HUES48 (cell line): Measurements from ENCODE around the gene ID2.

Source experiments
- H3K27ac ChIP-seq: one replicate; pipeline ENCODE4 v1.7.0; 2013; ENCODE audit warnings: low read depth, low read length, inconsistent platforms
- H3K27me3 ChIP-seq: 2 replicates; pipeline ENCODE4 v1.6.1; 2013; ENCODE audit warnings: mild to moderate bottlenecking, low read length; ENCODE audit not compliant: control insufficient read depth, insufficient read depth
- H3K36me3 ChIP-seq: 2 replicates; pipeline ENCODE4 v1.6.1; 2013; ENCODE audit warnings: low read length; ENCODE audit not compliant: control insufficient read depth, insufficient read depth
- H3K4me1 ChIP-seq: 2 replicates; pipeline ENCODE4 v1.6.1; 2013; ENCODE audit warnings: mild to moderate bottlenecking, low read length; ENCODE audit not compliant: control insufficient read depth, insufficient read depth
- H3K4me3 ChIP-seq: 2 replicates; pipeline ENCODE4 v1.5.1; 2013; ENCODE audit warnings: mild to moderate bottlenecking, low read depth, low read length
- H3K9ac ChIP-seq: 2 replicates; pipeline ENCODE4 v1.6.1; 2013; ENCODE audit warnings: mild to moderate bottlenecking, low read depth, low read length, moderate library complexity
- H3K9me3 ChIP-seq: 2 replicates; pipeline ENCODE4 v1.6.1; 2013; ENCODE audit warnings: low read length; ENCODE audit not compliant: control insufficient read depth, insufficient read depth

ID2 gene

DNA sequence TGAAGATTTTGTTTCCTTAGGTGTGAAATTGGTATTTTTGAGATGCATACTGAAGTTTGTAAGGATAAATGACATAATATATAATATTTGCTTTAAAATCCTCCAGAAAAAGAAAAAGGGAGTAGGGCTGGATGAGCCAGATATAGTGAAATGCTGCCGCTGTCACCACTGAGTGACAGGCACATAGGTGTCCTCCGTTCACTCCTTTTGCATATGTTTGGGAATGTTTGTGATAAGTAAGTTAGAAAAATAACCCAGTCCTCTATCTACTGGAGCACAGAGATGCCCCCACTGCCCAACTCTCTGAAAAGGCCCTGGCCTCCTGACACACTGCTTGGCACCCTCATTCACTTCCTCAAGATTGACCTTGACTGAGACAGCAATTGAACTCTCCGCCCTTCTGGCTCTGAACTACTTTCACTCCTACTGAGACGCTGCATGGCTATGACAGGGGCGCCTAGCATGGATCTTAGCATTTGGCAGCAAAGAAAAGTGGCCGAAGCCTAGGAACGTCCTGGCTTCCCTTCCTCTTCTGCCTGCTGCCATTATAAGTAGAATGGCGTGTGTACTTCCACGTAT lies 10.1 kb downstream of the ID2 start:
- Histone ChIP-seq H3K27me3 (0 out of 2 replicates have a peak, but pooled peaks cover 4% of the 10 kb centered on the region), H3K36me3 (no peaks in the 10 kb centered on the region), H3K4me3 (no peak overlapping the region), H3K9me3 (no peaks in the 10 kb centered on the region), H3K4me1 (peaks cover 3% of the 10 kb centered on the region; the same call in 1 of the 2 replicates), H3K27ac (no peak overlapping the region), H3K9ac (no peak overlapping the region)

GRCh38 chr2:8692783-8693156 lies 10.9 kb downstream of the ID2 start:
- H3K27ac ChIP-seq, result no peak overlapping the region
- H3K9ac ChIP-seq, result no peak overlapping the region
- H3K27me3 ChIP-seq, result 0 out of 2 replicates have a peak, but pooled peaks cover 4% of the 10 kb centered on the region
- H3K4me1 ChIP-seq, result peaks cover 3% of the 10 kb centered on the region; the same call in 1 of the 2 replicates
- H3K36me3 ChIP-seq, result no peaks in the 10 kb centered on the region
- no peaks in the 10 kb centered on the region for H3K9me3 ChIP-seq
- no peak overlapping the region; the same call in 1 of the 2 replicates for H3K4me3 ChIP-seq

- Histone ChIP-seq H3K9ac (no peak overlapping the region), H3K27ac (no peak overlapping the region), H3K4me1 (peaks cover 3% of the 10 kb centered on the region; the same call in 1 of the 2 replicates), H3K36me3 (no peaks in the 10 kb centered on the region), H3K4me3 (peak overlapping the region; percentile 55; the same call in 1 of the 2 replicates), H3K27me3 (0 out of 2 replicates have a peak, but pooled peaks cover 4% of the 10 kb centered on the region), H3K9me3 (no peaks in the 10 kb centered on the region)
Observed at GRCh38 chr2:8693157-8693821, 11.4 kb downstream of the ID2 start.

DNA sequence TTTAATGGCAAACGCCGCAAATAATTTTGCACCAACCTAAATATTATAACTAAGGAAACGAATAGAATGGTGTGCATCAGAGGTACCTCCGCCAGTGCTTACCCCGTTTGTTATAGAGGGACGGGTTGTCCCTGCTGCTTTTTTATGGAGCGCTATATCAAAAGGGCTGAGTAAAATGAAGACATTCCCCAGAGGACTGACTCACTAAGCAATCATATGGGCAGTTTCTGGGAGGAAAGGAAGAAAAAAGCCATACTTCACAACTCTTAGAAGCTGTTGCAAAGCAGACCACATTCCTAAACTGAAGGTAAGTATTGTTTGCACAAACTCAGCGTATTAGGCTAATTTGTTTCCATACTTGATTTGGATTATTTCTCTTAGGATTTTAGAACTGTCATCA lies 12.9 kb downstream of the ID2 start:
- 0 out of 2 replicates have a peak, but pooled peaks cover 4% of the 10 kb centered on the region for H3K27me3 ChIP-seq
- no peaks in the 10 kb centered on the region for H3K36me3 ChIP-seq
- H3K9ac ChIP-seq, result no peak overlapping the region
- no peaks in the 10 kb centered on the region for H3K9me3 ChIP-seq
- H3K4me3 ChIP-seq, result no peak overlapping the region
- no peak overlapping the region for H3K27ac ChIP-seq
- peaks cover 3% of the 10 kb centered on the region; the same call in 1 of the 2 replicates for H3K4me1 ChIP-seq

DNA sequence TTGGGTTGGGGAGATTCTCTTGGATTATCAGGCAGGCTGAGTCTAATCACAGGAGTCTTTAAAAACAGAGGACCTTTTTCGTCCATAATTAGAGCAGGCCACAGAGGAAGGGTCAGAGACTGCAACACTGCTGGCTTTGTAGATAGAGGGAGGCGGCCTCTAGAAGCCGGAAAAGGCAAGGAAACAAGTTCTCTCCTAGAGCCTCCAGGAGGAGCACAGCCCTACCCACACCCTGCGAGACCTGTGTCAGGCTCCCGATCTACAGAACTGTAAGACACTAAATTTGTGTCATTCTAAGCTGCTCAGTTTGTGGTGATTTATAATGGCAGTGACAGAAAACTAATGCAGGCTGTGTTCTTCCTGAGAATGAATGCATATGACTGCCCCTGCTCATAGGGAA lies 15.3 kb downstream of the ID2 start:
- Histone ChIP-seq H3K36me3 (no peaks in the 10 kb centered on the region), H3K4me3 (no peak overlapping the region), H3K27ac (no peak overlapping the region), H3K9ac (no peak overlapping the region), H3K27me3 (0 out of 2 replicates have a peak, but pooled peaks cover 4% of the 10 kb centered on the region), H3K4me1 (peaks cover 3% of the 10 kb centered on the region; the same call in 1 of the 2 replicates), H3K9me3 (no peaks in the 10 kb centered on the region)

- Histone ChIP-seq H3K27ac (no peak overlapping the region), H3K4me3 (no peak overlapping the region), H3K9ac (no peak overlapping the region), H3K27me3 (no peaks in the 10 kb centered on the region), H3K4me1 (no peaks in the 10 kb centered on the region), H3K36me3 (no peaks in the 10 kb centered on the region), H3K9me3 (no peaks in the 10 kb centered on the region)
Observed at GRCh38 chr2:8699839-8700238, 18.0 kb downstream of the ID2 start.

GRCh38 chr2:8701681-8702379 lies 20.0 kb downstream of the ID2 start:
- Histone ChIP-seq H3K9ac (no peak overlapping the region), H3K36me3 (no peaks in the 10 kb centered on the region), H3K9me3 (no peaks in the 10 kb centered on the region), H3K4me3 (no peak overlapping the region), H3K27me3 (no peaks in the 10 kb centered on the region), H3K4me1 (no peaks in the 10 kb centered on the region), H3K27ac (no peak overlapping the region)

GRCh38 chr2:8704906-8705305 lies 23.1 kb downstream of the ID2 start:
- Histone ChIP-seq H3K36me3 (no peaks in the 10 kb centered on the region), H3K27ac (no peak overlapping the region), H3K9ac (no peak overlapping the region), H3K27me3 (no peaks in the 10 kb centered on the region), H3K4me3 (no peak overlapping the region), H3K9me3 (no peaks in the 10 kb centered on the region), H3K4me1 (no peaks in the 10 kb centered on the region)

- H3K4me3 ChIP-seq, result no peak overlapping the region
- no peaks in the 10 kb centered on the region for H3K9me3 ChIP-seq
- no peaks in the 10 kb centered on the region for H3K4me1 ChIP-seq
Observed at GRCh38 chr2:8709611-8710010, 27.8 kb downstream of the ID2 start.

GRCh38 chr2:8710951-8711350 lies 29.1 kb downstream of the ID2 start:
- H3K9me3 ChIP-seq, result no peaks in the 10 kb centered on the region
- no peaks in the 10 kb centered on the region for H3K27me3 ChIP-seq
- no peak overlapping the region for H3K27ac ChIP-seq
- no peaks in the 10 kb centered on the region for H3K4me1 ChIP-seq
- H3K36me3 ChIP-seq, result no peaks in the 10 kb centered on the region
- H3K9ac ChIP-seq, result no peak overlapping the region
- no peak overlapping the region for H3K4me3 ChIP-seq

More at GRCh38 chr2:8709611-8710010, 27.8 kb downstream of the ID2 start:
- Histone ChIP-seq H3K36me3 (no peaks in the 10 kb centered on the region), H3K27ac (no peak overlapping the region), H3K9ac (no peak overlapping the region), H3K27me3 (no peaks in the 10 kb centered on the region)

GRCh38 chr2:8714283-8714682 lies 32.4 kb downstream of the ID2 start:
- Histone ChIP-seq H3K4me3 (no peak overlapping the region), H3K9ac (no peak overlapping the region), H3K9me3 (no peaks in the 10 kb centered on the region), H3K27ac (no peak overlapping the region), H3K36me3 (no peaks in the 10 kb centered on the region), H3K4me1 (no peaks in the 10 kb centered on the region), H3K27me3 (no peaks in the 10 kb centered on the region)
